GM03348 (cell line): ENCODE measurements around the gene TRAM2.

Experiments
- DNase-seq: peaks from one replicate; pipeline ENCODE4 v3.0.0; 2012; ENCODE audit warnings: low spot score

The TRAM2 gene

GRCh38 chr6:52529311-52529710 lies 47.5 kb downstream of the TRAM2 start:
- DNase-seq: no peak

DNA sequence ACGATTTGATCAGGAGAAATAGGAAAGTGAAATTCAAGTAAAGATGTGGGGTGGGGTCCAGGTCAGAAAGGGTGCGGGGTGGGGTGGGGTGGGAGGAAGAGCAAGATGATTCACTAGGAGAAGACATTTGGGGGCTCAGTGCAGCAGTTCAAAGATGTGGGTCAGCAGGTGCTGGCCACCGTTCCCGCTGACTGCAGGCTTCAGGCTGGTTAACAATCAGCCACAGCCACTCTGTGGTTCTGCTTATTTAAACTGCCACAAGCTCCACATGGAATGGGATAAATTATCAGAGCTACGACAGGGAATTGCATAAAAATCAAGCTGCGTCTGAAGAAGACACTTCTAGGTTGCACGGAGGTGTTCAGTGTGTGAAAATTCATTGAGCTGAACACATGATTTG lies 49.4 kb downstream of the TRAM2 start:
- no peak for DNase-seq

DNA sequence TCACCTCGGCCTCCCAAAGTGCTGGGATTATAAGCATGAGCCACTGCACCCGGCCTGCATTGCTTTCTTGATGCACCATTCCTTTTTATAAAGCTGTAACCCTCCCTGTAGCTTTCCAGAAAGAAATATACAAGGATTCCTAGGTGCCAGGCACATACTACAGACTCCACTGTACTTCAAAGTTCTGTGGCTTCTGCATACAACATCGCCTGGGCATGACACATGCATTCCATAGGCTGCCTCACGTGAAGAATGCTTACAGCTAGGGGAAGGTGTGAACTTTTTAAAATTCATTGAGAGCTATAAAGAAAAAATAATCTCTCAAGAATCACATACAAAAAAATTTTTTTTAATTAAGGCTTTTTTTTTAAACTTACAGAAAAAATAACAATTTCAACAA lies 50.2 kb downstream of the TRAM2 start:
- DNase-seq: no peak

GRCh38 chr6:52524918-52525317 lies 51.9 kb downstream of the TRAM2 start:
- no peak for DNase-seq

GRCh38 chr6:52523378-52524142 lies 53.3 kb downstream of the TRAM2 start:
- no peak for DNase-seq

DNA sequence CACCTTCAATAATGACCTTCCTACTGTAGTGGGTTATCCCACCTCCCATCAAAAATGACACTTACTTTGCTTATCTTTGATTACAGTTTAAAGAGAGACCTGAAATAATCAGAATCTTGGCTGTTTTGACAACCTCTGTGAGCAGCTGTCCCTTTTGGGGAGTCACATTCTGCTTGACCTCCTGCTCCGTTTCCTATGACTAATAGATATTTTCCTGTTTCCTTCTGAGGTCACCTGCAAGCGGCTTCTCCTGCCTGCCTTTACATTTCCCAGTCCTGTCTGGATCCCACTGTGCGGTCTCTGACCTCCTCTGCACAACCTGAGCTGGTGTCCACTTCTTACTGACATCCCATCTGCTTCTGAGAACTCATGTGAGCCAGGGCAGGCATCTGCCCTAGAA lies 54.2 kb downstream of the TRAM2 start:
- no peak for DNase-seq

DNA sequence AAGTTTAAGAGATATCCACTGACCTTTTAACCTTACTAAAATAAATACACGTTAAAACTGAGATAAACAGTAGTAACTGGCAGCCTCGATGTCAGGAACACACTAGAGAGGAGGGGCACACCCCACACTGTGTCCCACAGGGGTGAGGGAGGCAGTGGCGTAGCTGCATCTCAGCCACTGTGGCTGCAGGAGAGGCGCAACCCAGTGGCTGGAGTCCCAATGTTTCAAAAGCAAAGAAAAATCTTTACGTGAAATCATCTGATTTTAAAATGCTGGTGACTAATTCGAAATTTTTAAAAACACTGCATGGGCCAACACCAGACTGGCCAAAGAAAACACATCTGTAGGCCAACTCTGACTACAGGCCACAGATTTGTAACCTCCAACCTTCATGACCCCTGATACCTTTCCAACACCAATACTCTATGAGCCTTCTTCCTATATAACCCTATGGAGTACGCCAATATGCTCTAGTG lies 54.7 kb downstream of the TRAM2 start:
- DNase-seq: peak; percentile 79

DNA sequence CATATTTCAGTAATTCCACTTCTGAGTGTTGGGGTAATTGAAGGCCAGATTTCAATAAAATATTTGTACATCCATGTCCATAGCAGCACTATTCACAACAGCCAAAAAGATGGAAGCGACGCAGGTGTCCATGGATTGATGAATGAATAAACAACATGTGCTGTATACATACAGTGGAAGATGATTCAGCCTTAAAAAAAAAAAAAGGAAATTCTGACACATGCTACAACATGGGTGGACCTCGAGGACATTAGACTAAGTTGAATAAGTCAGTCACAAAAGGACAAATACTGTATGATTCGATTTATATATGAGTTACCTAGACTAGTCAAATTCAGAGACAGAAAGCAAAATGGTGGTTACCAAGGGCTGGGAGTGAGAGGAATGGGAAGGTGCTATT lies 57.2 kb downstream of the TRAM2 start:
- DNase-seq: no peak

DNA sequence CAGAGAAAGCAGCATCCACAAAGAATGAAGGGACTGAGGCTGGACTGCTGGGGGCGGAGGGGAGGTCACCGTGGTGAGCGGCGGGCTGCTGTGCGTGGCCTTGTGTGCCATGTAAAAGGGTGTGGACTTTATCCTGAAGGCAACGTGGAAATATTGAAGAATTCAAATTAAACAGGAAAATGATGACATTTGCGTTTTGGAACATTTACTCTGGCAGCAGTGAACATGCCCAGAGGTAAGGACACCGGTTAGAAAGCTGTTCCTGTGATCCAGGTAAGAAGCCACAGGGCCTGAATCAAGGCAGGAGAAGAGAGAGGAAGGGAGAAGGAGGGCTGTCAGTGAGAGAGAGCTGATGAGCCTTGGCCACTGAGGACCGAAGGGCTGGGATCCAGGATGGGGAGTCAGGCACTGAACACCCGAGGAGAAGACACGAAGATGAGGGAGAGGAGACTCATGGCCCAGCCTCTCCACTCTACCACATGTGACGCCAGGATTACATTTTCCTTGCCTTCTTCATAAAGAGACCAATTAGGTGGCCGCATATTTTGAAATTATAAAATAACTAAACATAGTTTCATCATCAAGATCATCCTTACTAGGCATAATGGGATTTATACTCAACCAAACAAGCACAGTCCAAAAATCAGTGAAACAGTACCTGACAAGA lies 58.4 kb downstream of the TRAM2 start:
- DNase-seq: no peak

DNA sequence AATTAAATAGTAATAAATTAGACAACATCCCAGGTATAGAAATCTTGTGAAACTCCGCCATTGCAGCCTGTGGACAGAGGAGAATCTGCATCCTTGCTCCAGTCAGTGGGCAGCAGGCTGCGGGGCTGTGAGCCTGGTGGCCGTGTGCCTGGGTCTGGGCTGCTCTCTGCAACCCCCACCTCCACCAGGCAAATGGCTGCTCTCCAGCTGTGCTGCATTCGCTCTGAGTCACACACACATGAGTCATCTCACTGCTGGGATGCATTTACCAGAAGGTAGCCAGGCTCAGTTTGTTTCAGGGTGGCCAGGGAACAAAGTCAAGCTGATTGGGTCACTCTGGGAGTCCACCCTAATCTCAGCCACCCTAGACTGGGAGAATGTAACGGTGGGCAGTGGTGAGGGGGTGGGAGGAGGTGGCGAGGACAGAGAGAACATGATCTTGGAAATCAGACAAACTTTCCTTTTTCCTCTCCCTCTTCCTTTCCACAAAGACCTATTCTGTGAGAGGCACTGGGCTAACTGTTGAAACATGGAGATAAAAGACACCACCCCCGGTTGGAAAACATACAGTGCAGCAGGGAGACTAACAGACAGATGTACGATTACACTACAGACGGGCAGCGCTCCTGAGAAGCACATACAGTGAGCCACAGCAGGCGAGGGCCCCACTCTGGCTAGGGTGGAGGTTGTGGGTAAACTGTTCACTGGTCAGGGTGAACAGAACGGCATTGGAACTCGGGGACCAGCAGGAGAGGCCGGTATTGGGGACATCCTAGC lies 59.2 kb downstream of the TRAM2 start:
- DNase-seq: peak; percentile 90

- no peak for DNase-seq
These were observed 59.9 kb downstream of the TRAM2 start for GRCh38 chr6:52516943-52517342.

DNA sequence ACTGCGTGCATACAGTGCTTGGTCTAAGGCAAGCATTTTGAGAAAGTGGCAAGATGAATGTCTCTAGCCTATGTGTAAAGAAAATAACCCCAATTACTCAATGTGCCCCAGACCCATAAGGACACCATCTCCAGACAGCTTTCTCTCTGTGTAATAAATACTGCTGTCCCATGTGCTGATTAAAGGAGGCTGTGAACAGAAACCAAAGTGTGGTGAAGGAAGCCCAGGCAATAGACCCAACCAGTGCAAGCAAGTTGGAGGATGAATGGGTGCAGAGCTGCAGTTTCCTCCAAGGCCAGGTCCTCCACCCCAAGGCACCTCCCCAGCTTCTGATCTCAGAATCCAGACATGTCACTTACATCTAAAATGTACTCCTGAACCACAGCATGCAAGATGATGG lies 60.6 kb downstream of the TRAM2 start:
- no peak for DNase-seq

DNA sequence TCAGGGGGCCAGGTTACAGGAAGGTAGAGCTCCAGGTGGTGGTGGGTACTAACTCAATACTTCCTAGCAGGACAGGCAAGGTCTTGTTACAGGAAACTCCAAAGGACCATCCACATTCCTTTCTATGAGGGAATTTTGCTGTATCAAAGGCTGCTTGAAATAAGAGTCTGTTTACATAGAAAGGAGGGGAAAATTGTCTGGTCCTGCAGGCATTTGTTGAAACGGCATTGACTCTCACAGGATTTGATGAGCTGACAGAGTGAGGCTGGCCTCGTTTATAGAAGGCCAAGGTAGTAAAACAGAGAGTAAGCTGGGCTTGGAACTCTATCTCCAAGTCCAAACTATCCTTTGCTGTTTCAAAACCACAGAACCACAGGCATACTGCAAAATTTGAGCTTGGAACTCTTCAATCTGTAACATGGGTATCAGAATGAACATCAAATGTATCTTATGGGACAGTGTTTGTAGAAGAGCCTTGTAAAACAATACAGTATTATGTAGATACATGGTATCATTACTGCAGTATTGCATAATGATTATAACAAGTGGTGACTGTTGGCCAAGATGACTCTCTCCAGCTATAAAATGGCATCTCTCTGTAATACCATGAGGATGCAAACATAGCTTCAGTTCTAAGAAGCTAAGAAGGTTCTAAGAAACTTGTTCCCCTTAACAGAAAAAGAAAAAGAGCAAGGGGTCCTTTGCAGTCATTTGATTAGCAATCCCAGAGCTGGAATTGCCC lies 61.5 kb downstream of the TRAM2 start:
- no peak for DNase-seq

DNA sequence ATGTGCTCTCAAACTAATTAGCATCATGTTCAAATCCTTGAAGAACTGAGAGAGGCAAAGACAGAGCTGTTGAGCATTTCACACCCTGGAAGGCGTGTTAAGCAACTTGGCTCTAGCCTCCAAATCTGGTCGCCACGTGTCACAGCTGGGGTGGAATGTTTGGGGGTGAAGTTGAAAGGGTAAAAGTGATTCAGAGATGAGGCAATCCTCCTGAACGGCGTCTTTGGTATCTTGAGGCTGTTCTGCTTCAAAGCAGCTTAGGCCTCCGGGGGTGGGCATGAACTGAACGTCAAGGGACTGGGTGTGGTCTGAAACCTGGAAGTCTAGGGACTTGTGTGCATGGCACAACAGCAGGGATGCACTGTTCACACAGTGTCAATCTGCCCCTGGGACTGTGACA lies 62.3 kb downstream of the TRAM2 start:
- peak; percentile 73 for DNase-seq

DNA sequence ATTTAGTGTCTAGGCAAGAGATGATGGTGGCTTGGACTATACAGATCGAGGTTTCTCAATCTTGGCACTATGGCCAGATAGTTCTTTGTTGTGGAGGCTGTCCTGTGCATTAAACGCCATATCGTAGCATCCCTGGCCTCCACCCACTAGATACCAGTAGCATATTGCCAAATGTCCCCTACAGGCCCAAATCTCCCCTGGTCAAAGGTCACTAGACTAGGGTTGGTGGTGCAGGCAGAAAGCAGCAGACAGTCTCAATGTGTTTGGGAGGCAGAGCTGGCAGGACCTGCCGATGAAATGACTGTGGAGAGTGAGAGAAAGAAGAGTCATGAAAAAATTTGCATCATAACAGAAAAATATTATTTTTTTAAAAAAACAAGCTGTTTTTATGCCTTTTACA lies 63.0 kb downstream of the TRAM2 start:
- no peak for DNase-seq

DNA sequence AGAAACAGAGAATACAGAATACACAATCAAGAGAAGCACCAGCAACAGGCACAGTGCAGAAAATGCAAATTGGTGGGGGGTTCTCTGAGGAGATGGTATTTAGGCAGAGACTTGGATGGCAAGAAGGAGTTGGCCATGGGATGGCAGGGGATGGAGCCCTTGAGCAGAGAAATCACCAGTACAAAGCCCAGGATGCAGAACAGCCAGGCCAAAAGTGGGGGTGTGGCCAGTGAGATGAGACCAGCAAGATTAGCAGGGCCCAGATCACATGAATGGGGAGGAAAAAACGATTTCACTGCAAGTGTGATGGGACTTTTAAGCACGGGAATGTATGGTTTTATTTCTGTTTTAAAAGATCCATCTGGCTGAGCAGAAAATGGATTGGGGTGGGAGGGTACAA lies 63.4 kb downstream of the TRAM2 start:
- no peak for DNase-seq

GRCh38 chr6:52512199-52512598 lies 64.7 kb downstream of the TRAM2 start:
- peak; percentile 90 for DNase-seq

DNA sequence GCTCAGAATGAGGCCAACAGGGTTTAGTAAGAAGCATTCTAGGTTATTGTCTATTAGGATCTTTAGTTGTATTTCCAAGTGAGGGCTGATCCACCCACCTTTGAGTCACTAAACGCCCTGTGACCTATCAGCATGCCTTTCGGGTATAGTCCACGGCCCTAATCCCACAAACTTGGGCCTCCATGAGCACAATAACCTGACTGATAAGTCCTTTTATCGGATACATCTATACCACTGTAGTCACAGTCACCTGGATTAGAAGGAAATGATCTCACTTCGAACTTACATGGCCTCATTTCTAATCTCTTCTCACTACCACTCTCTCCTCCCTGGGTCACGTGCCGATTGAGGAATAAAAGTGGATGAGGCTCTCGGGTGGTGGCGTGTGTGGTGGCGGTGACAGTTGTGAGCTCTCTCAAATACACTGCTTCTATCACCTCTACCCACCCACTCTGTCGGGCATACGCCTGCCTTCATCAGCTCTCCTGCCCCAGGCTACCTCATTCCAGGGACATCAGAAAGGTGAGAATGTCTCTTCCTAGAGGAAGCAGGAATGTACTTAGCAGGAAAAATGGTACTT lies 65.2 kb downstream of the TRAM2 start:
- DNase-seq: no peak

GRCh38 chr6:52511163-52511562 lies 65.7 kb downstream of the TRAM2 start:
- no peak for DNase-seq

DNA sequence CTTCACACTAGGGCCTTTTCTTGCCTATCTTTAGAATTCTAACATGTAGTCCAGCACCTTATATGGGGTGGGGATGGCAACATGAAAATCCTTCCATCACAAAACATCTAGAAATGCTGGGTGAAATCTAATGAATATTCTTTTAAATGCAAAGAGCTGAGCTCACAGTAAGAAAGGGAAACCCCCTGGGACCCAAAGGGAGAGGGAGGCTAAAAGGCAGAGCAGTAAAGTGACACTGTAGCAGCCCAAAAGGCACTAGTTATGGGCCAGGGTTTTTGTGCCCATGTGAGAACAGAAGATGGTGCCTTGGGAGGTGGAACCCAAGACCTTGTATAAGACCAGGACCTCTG lies 66.7 kb downstream of the TRAM2 start:
- no peak for DNase-seq

- peak; percentile 67 for DNase-seq
These were observed 67.3 kb downstream of the TRAM2 start for GRCh38 chr6:52509281-52510212.
